CD4-positive, alpha-beta T cell treated with Interleukin-6 for 4 hours (primary cell): ENCODE data around the gene DYNLRB1.
"Not testable (repeated sequence)": the region's sequence is repeated elsewhere in the genome, so short reads cannot be mapped to it uniquely, and the experiment has no call there.

ENCODE experiments used
- DNase-seq: peaks from one replicate; pipeline ENCODE4 v3.0.0-alpha.2; 2020; ENCODE audit warnings: mixed read lengths

The DYNLRB1 gene

GRCh38 chr20:34512266-34512954 is 3.8 kb upstream of the DYNLRB1 start:
- no peak for DNase-seq

DNA sequence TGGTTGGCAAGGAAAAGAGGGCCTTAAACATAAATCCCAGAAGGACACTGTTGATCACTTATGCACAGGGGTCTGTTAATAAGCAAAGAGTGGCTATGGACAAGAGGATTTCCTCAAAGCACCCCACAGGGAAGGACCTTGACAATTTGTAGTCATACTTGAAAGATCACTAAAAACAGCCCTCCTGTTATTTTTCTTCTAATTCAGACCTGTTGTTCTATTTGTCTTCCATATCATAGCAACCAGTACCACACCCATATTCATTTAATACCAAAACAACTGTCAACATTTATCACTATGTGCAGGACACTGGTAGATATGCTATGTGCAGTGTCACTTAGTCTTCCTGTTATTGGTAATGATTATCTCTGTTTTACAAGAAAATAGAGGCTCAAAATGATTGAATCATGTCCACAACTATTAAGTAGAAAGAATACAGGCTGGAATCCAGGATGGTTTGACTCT is 3.2 kb upstream of the DYNLRB1 start:
- DNase-seq = no peak

- not testable (repeated sequence) for DNase-seq
Measured at GRCh38 chr20:34514034-34514433, 2.2 kb upstream of the DYNLRB1 start.

- DNase-seq = no peak
Measured at GRCh38 chr20:34514897-34515483, 1.2 kb upstream of the DYNLRB1 start.

DNA sequence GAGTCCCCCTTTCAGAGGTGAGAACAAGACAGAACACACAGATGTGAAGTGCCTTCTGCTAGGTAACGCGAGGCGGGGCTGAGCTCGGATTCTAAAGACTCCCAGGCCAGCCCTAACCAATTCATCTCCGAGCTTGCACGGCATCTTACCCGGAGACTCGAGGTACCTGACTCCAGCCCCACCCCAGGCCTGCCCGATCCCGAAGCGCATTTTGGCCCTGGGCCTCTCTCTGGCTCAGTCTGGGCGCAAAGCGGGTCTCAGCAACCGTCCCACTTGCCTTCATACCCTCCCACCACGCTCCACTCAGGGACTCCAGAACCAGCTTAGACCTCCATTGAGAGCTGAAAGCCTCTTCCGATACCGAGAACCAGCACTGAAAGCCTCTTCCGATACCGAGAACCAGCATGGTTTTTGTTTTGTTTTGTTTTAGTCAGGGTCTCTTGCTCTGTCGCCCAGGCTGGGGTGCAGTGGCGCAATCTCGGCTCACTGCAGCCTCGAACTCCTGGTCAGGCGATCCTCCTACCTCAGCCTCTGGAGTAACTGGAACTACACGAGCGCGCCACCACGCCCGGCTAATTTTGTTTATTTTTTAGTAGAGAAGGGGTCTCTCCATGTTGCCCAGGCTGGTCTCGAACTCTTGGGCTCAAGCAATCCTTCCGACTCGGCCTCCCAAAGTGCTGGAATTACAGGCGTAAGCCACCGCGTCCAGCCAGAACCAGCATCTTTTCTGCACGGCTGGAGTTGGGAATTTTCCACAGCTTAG is 557 bp upstream of the DYNLRB1 start:
- DNase-seq = peak; percentile 75

DNA sequence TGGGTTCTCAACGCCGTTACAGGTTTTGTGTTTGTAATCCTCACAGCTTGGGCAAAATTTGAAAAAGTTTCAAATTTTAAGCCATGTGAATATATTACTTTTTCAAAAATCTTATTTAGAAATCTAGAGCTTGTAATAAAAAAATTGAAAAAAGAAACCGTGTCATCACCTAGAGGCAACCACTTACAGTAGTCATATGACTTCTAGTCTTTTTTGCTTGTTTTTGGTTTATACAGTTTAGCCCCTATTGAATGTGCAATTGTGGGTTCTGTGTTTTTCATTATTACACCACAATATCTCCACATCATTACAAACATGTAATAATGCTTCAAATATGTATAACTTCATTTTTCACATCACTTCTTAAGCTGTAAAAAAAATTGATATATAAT is 888 bp downstream of the DYNLRB1 start:
- no peak for DNase-seq

- DNase-seq = not testable (repeated sequence)
Measured at GRCh38 chr20:34518863-34519262, 2.6 kb downstream of the DYNLRB1 start.

DNA sequence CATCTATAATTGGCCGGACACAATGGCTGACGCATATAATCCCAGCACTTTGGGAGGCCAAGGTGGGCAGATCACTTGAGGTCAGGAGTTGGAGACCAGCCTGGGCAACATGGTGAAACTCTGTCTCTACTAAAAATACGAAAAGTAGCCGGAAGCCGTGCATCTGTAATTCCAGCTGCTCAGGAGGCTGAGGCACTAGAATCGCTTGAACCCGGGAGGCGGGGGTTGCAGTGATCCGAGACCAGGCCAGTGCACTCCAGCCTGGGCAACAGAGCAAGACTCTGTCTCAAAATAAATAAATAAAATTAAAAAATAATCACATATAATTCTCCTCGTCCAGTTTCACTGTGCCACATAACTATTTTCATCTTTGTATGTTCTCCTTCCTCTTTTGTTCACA is 3.6 kb downstream of the DYNLRB1 start:
- not testable (repeated sequence) for DNase-seq

DNA sequence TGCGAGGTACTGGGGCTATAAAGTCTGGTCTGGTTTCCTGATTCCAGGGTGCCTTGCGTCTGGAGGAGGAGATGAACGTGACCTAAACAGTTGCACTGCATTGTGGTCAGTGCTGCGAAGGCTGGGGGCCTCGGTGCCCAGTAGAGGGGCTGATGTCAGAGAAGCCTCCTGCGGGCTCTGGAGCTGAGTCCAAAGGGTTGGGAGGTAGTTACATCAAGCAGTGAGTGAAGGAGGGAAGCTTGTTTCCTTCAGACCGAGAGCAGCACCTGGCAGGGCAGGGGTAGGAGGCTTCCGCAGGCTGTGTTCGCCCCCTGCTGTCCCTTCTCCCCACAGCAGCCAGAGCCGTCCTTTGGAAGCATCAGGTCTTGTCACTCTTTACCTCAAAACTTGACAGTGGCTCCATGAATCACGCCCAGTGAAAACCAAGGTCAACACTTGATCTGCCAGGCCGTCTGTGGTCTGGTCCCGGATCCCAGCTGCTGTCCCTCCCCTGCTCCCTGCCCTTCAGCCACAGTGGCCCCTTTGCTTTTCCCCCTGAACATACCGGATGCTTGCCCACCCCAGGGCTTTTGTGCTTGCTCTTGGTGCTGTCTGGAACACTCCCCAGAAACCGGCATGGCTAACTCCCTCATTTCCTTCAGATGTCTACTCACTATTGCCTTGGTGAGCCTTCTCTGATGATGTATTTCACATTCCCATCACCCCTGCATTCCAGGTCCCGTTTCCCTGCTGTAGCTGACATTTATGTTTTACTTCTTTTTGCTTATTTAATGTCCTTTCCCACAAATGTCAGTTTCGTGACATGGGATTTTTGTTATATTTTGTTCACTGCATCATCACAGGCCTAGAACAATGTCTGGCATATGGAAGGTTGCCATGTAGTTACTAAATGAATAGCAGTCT is 7.0 kb downstream of the DYNLRB1 start:
- peak; percentile 61 for DNase-seq

GRCh38 chr20:34524426-34524825 is 8.2 kb downstream of the DYNLRB1 start:
- DNase-seq = no peak

DNA sequence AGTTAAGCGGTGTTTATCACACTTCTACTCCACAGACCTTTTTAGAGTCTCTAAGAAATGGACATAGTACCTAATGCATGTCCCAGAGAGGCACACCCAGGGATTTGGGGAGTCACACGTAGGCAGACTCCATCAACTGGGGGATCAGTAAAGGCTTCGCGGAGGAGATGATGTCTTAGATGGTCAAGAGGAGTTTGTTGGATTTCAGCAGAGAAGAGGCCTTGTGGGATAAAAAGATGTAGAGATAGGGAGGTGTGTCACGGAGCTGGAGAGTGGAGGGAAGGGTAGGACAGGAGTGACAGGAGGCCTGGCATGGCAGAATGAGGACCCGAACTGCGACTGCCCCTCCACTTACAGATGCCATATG is 9.1 kb downstream of the DYNLRB1 start:
- DNase-seq = no peak

- no peak for DNase-seq
Measured at GRCh38 chr20:34525709-34526416, 9.6 kb downstream of the DYNLRB1 start.

DNA sequence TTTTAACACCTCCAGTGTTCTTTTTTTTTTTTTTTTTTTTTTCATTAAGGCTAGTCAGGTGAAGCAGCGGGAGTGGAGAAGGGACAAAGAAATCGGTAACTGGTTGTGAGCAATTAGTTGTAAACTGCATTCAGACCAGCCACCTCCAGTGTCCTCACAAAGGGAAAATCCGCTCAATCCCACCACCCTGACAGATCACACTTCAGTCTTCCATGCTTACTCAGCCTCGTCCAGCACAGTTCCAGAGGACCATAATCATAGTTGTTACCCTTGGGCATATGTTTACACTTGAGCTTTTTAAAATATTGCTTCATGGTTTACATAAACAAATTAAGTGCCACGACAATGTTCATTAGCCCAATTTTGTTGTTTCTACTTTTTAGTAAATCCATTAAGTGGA is 10.2 kb downstream of the DYNLRB1 start:
- DNase-seq = no peak

DNA sequence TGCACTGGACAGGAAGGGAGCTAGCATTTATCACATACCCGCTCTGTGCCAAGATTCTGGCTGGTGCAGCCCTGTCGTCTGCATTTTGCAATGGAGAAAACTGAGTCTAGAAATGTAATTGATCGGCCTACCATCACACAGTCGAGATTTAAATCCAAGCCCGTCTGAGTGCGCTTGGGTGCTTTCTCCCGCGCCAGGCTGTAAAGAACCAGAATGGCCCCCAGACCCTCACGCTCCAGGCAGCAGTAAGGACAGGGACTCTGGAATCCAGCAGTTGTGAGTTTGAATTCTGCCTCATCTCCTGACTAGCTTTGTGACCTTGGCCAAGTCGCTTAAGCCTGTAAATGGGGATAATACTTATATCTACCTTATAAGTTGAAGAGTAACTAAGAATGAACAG is 10.8 kb downstream of the DYNLRB1 start:
- no peak for DNase-seq

DNA sequence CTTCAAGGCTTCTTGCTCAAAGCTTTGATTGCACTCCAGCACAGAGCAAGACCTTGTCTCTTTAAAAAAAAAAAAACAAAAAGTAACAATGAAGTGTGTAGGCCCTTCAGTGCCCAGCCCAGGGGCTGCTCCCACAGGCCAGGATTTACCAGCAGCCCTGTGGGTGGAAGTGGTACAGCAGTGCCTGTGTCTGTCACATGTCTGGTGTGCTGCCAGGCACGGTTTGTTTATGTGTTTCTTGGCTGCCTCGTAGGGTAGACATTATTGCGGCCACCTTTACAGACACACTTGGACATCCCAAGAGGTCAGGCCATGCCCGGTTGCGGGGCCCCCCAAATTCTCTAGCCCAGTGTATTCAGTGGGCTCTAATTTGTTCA is 12.7 kb downstream of the DYNLRB1 start:
- no peak for DNase-seq

GRCh38 chr20:34529742-34530141 is 13.5 kb downstream of the DYNLRB1 start:
- DNase-seq = no peak

DNA sequence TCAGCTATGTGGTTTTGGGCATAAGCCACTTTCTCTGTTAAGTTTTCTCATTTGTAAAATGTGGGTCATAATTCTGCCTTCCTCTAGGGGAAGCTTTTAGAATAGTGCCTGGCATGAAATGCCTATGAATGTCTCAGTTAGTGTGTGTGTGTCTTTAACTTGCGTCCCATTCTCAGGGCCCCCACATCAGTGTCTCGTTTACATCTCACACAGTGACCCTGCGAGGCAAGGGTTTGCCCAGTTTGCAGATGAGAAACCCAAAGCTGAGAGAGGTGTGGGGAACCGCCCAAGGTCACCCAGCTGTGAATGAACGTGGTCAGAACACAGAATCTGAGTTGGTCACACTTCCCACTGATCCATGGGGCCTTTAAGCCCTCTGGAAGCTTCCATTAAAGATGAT is 14.1 kb downstream of the DYNLRB1 start:
- DNase-seq = no peak

GRCh38 chr20:34531608-34532265 is 15.5 kb downstream of the DYNLRB1 start:
- DNase-seq = no peak

DNA sequence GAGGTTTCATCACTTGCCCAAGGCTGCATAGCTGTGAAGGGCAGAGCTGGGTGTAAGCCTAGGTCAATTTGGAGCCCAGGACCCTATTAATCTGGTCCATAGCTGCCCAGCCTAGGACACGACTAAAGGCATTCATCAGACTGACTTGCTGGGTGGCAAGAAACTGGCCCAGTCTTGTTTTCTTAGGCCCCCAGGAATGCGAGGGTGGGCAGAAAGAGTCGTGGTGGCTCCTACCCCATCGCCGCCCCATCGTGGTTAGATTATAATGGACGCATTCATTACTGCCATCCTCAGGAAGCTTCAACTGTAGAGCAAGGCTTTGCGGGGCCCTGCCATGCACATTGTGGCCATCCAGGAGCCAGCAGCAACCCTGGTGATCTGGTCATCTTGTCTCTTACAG is 16.1 kb downstream of the DYNLRB1 start:
- DNase-seq = no peak

DNA sequence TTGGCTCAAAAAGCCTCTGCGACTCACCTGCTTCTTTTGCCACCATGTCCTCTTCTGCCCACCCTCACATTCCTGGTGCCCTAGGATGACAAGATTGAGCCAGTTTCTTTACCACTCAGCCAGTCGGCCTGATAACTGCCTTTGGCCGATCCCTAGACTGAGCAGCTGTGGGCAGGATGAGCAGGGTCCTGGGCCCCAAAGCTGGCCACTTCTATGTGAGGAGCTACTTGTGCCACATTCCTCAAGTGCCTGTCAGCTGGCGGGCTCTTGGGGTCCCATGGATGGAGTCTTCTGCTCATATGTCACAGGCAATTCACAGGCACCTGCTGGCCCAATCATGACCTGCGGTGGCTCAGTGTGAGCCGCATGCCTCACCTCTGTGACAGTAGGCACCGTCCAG is 16.5 kb downstream of the DYNLRB1 start:
- no peak for DNase-seq

DNA sequence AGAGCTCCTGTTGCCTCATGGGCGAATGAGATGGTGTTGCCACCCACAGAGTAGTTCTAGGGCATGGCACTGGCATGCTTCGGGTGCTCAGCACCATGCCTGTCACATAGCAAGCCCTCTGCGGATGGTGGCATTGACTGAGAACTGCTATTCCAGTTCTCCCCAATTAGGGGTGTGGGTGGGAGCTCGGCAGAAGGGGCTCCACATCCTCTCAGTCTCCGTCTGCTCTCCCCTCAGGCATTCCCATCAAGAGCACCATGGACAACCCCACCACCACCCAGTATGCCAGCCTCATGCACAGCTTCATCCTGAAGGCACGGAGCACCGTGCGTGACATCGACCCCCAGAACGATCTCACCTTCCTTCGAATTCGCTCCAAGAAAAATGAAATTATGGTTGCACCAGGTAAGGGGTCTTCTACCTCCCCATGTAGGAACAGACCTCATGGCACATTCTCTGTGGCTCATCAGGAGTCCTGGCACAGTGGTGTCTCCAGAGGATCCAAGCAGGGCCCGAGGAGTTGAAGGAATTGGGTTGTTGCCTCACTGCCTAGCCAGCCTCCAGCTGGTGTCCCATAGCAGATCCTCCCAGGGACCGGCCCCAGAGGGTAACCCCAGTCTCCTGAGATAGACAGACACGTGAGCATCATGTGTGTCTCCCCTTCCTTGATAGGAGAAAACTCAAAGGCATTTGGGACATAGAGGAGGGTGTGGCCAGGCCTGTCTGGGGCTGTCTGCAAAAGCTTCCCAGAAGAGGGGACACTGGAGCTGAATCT is 18.4 kb downstream of the DYNLRB1 start:
- DNase-seq = no peak
